Loucy (cell line): ENCODE data around the gene C9orf57.

Experiments
- H2AFZ ChIP-seq: fragments of 200-600 bp; sonication (generic); 2 replicates; pipeline ENCODE4 v1.6.0; 2016; ENCODE audit warnings: antibody characterized with exemption, mild to moderate bottlenecking, low read length, moderate library complexity
- H3F3A ChIP-seq: fragments of 200-600 bp; 2 replicates; pipeline ENCODE4 v1.6.0; 2016; ENCODE audit warnings: antibody characterized with exemption, low read depth, mild to moderate bottlenecking
- H3K27me3 ChIP-seq: fragments of 200-600 bp; sonication (generic); 2 replicates; pipeline ENCODE4 v1.6.1; 2014; ENCODE audit warnings: low read length, mild to moderate bottlenecking; ENCODE audit not compliant: insufficient read depth, poor library complexity, severe bottlenecking
- H3K36me3 ChIP-seq: fragments of 200-600 bp; sonication (generic); 2 replicates; pipeline ENCODE4 v1.6.1; 2016; ENCODE audit warnings: low read length; ENCODE audit not compliant: insufficient read depth
- H3K4me1 ChIP-seq: fragments of 200-600 bp; sonication (generic); 2 replicates; pipeline ENCODE4 v1.5.1; 2014; ENCODE audit warnings: low read length, mild to moderate bottlenecking; ENCODE audit not compliant: insufficient read depth, poor library complexity, severe bottlenecking
- H3K4me2 ChIP-seq: fragments of 200-600 bp; sonication (generic); 2 replicates; pipeline ENCODE4 v1.6.0; 2014; ENCODE audit warnings: antibody characterized with exemption, low read length, low read depth, mild to moderate bottlenecking; ENCODE audit not compliant: poor library complexity, severe bottlenecking
- H3K4me3 ChIP-seq: fragments of 200-600 bp; sonication (generic); 2 replicates; pipeline ENCODE4 v1.5.1; 2014; ENCODE audit warnings: low read length, mild to moderate bottlenecking, mixed read lengths; ENCODE audit not compliant: poor library complexity, severe bottlenecking
- H3K79me2 ChIP-seq: fragments of 200-600 bp; sonication (generic); 2 replicates; pipeline ENCODE4 v1.6.1; 2014; ENCODE audit warnings: low read length; ENCODE audit not compliant: insufficient read depth
- H3K9ac ChIP-seq: fragments of 200-600 bp; sonication (generic); 2 replicates; pipeline ENCODE4 v1.6.0; 2014; ENCODE audit warnings: mild to moderate bottlenecking, low read depth, low read length, moderate library complexity; ENCODE audit not compliant: poor library complexity, severe bottlenecking
- H3K9me2 ChIP-seq: fragments of 200-600 bp; sonication (generic); replicated peaks from 2 replicates; pipeline ENCODE4 v1.6.1; 2016; ENCODE audit warnings: low read depth, low read length, mixed read lengths
- H3K9me3 ChIP-seq: fragments of 200-600 bp; sonication (generic); 2 replicates; pipeline ENCODE4 v1.6.1; 2014; ENCODE audit warnings: mild to moderate bottlenecking, antibody characterized with exemption, low read length, low read depth; ENCODE audit not compliant: insufficient read depth
- H4K20me1 ChIP-seq: fragments of 200-600 bp; sonication (generic); 2 replicates; pipeline ENCODE4 v1.6.0; 2014; ENCODE audit warnings: antibody characterized with exemption, low read length, mild to moderate bottlenecking; ENCODE audit not compliant: insufficient read depth, poor library complexity, severe bottlenecking
- CTCF ChIP-seq: fragments of 200-600 bp; sonication (generic); conservative IDR thresholded peaks from 2 replicates; pipeline ENCODE4 v1.5.1; 2014; ENCODE audit warnings: mild to moderate bottlenecking, antibody characterized with exemption, low read length
- EZH2phosphoT487 ChIP-seq: fragments of 200-600 bp; IDR thresholded peaks from 2 replicates; pipeline ENCODE4 v1.6.1; 2018; ENCODE audit warnings: antibody characterized with exemption, mild to moderate bottlenecking, moderate library complexity, borderline replicate concordance

C9orf57 gene

GRCh38 chr9:72029986-72030385 is 30.4 kb downstream of the C9orf57 start:
- no peak overlapping the region for H3K9ac ChIP-seq
- no peak overlapping the region for H3K4me3 ChIP-seq
- TF ChIP-seq CTCF (no peak), EZH2phosphoT487 (no peak)
- no peaks in the 10 kb centered on the region for H3K79me2 ChIP-seq
- no peaks in the 10 kb centered on the region for H3K9me2 ChIP-seq
- no peak overlapping the region for H2AFZ ChIP-seq
- H3K27me3 ChIP-seq: no peaks in the 10 kb centered on the region
- H3K4me2 ChIP-seq: no peak overlapping the region
- H3K36me3 ChIP-seq: no peaks in the 10 kb centered on the region
- no peaks in the 10 kb centered on the region for H3K4me1 ChIP-seq
- no peaks in the 10 kb centered on the region for H3K9me3 ChIP-seq
- no peaks in the 10 kb centered on the region for H3F3A ChIP-seq
- no peaks in the 10 kb centered on the region for H4K20me1 ChIP-seq

GRCh38 chr9:72025906-72026305 is 34.5 kb downstream of the C9orf57 start:
- H3K79me2 ChIP-seq: no peaks in the 10 kb centered on the region
- no peaks in the 10 kb centered on the region for H3K9me2 ChIP-seq
- no peak overlapping the region for H3K4me2 ChIP-seq
- no peaks in the 10 kb centered on the region for H3K4me1 ChIP-seq
- H3K9ac ChIP-seq: no peak overlapping the region
- no peak overlapping the region for H3K4me3 ChIP-seq
- H3F3A ChIP-seq: no peaks in the 10 kb centered on the region
- H3K9me3 ChIP-seq: no peaks in the 10 kb centered on the region
- no peak for TF ChIP-seq CTCF
- no peak for TF ChIP-seq EZH2phosphoT487
- no peaks in the 10 kb centered on the region for H3K36me3 ChIP-seq
- no peak overlapping the region for H2AFZ ChIP-seq
- H4K20me1 ChIP-seq: no peaks in the 10 kb centered on the region
- H3K27me3 ChIP-seq: no peaks in the 10 kb centered on the region

- H3K9ac ChIP-seq: no peak overlapping the region
- H3F3A ChIP-seq: no peaks in the 10 kb centered on the region
- H3K27me3 ChIP-seq: no peaks in the 10 kb centered on the region
- TF ChIP-seq CTCF (no peak), EZH2phosphoT487 (no peak)
- H3K9me3 ChIP-seq: no peaks in the 10 kb centered on the region
- no peaks in the 10 kb centered on the region for H4K20me1 ChIP-seq
- H3K9me2 ChIP-seq: no peaks in the 10 kb centered on the region
- peaks cover 9% of the 10 kb centered on the region for H3K4me1 ChIP-seq
- H3K4me2 ChIP-seq: no peak overlapping the region
- H3K4me3 ChIP-seq: no peak overlapping the region
- H3K79me2 ChIP-seq: no peaks in the 10 kb centered on the region
- no peaks in the 10 kb centered on the region for H3K36me3 ChIP-seq
- H2AFZ ChIP-seq: peak overlapping the region; percentile 33; the same call in 1 of the 2 replicates
Measured at GRCh38 chr9:72023596-72023995, 36.8 kb downstream of the C9orf57 start.
